ENCODE measurements around the gene ASPRV1. TPM values are rescaled to one million over a fixed set of nuclear protein-coding genes. Genes with fewer than 3 reads are reported as not detected.
A peak's percentile ranks its signal among the peaks of the same experiment; 100 is the strongest.
"Not testable (repeated sequence)": the region's sequence is repeated elsewhere in the genome, so short reads cannot be mapped to it uniquely, and the experiment has no call there.

ASPRV1 gene
- total RNA-seq, 2 experiments from 2014 or later, result 0.65 to 0.76 TPM

DNA sequence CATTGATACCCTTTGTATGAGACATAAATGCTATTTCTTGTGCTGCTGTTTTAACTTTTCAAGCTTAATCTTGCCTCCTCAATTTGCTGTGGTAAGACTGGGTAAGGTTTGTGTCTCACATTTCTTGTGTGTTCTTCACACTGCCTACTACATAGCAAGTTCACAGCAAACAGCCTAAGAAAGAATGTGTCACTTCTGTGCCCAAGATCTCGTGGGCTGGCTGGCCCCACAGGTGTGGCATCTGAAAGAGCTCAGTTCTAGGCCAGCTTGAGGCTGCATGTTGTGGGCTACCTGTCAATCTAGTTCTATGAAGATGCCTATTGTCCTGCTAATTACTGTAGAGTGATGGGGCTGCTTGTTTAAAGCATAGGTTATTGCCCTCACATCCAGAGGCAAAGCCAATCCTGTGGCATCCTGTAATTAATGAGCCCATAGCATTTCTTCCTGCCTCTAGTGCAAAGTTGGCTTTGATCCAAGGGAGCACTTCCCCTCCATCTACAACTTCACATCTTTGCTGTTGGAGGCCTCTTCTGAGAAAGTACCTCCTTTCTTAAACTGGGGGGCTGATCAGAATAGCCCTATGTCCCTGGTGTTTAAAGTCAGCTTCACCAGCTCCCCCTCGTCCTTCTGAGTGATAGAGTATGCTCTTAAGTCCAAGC lies 40.9 kb upstream of the ASPRV1 start:
- TF ChIP-seq, protein P1, sequence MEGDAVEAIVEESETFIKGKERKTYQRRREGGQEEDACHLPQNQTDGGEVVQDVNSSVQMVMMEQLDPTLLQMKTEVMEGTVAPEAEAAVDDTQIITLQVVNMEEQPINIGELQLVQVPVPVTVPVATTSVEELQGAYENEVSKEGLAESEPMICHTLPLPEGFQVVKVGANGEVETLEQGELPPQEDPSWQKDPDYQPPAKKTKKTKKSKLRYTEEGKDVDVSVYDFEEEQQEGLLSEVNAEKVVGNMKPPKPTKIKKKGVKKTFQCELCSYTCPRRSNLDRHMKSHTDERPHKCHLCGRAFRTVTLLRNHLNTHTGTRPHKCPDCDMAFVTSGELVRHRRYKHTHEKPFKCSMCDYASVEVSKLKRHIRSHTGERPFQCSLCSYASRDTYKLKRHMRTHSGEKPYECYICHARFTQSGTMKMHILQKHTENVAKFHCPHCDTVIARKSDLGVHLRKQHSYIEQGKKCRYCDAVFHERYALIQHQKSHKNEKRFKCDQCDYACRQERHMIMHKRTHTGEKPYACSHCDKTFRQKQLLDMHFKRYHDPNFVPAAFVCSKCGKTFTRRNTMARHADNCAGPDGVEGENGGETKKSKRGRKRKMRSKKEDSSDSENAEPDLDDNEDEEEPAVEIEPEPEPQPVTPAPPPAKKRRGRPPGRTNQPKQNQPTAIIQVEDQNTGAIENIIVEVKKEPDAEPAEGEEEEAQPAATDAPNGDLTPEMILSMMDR (IDR thresholded peaks at IDR 0.05), result no peak
- no peaks in the 10 kb centered on the region for H3K9me3 Mint-ChIP-seq
- ChIA-PET POLR2A (no interaction called here), CTCF (interaction anchor here (1.3 kb wide), 1 partner anchor 91 kb away, joined by 4 read pairs; no protein-coding TSS in a partner anchor)
- intact Hi-C loops (cut with micrococcal nuclease), result no loop called here
- H3K27me3 Mint-ChIP-seq, result no peaks in the 10 kb centered on the region
- ATAC-seq (peak; percentile 39), DNase-seq (peak; percentile 17)
- H3K4me1 Mint-ChIP-seq (ENCODE audit: low read depth), result peaks cover 18% of the 10 kb centered on the region
- no peak overlapping the region for H3K27ac Mint-ChIP-seq
- H3K36me3 Mint-ChIP-seq (ENCODE audit: low read depth), result no peaks in the 10 kb centered on the region
- no peak overlapping the region for H3K4me3 Mint-ChIP-seq

DNA sequence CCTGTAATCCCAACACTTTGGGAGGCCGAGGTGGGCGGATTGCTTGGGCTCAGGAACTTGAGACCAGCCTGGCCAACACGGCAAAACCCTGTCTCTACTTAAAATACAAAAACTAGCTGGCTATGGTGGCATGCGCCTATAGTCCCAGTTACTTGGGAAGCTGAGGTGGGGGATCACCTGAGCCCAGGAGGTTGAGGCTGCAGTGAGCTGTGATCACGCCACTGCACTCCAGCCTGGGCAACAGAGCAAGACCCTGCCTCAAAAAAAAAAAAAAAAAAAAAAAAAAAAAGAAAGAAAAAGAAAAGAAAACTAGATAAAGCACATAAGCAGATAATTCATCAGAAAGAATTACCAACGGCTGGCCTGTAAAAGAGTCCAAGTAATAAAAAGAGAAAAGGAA lies 39.1 kb upstream of the ASPRV1 start:
- H3K9me3 Mint-ChIP-seq; POLR2A ChIA-PET; H3K36me3 Mint-ChIP-seq (ENCODE audit: low read depth); intact Hi-C loops (cut with micrococcal nuclease); H3K27me3 Mint-ChIP-seq; H3K4me3 Mint-ChIP-seq; ATAC-seq; H3K27ac Mint-ChIP-seq; CTCF ChIA-PET; DNase-seq: not testable (repeated sequence)
- peaks cover 22% of the 10 kb centered on the region for H3K4me1 Mint-ChIP-seq (ENCODE audit: low read depth)

DNA sequence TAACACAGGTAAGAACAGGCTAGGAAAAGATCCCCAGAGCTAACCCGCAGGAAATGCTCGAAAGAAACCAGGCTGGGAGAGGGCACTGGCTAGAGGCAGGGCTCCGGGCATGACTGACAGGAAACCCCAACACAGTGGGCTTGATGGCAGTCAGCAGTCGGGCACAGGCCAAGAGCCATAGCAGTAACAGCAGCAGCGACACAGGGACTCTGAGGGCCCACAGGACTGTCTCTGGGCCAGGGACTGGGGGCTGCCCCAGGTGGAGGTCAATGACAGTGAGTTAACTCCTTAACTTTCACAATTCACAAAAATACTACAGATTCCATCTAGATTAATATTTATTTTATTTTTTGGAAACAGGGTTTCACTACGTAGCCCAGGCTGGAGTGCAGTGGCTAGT lies 37.3 kb upstream of the ASPRV1 start:
- ATAC-seq (no peak), DNase-seq (no peak)
- peaks cover 22% of the 10 kb centered on the region for H3K4me1 Mint-ChIP-seq (ENCODE audit: low read depth)
- CTCF ChIA-PET, result no interaction called here
- no peak overlapping the region for H3K4me3 Mint-ChIP-seq
- H3K36me3 Mint-ChIP-seq (ENCODE audit: low read depth), result peaks cover 6% of the 10 kb centered on the region
- H3K9me3 Mint-ChIP-seq, result no peaks in the 10 kb centered on the region
- H3K27me3 Mint-ChIP-seq, result no peaks in the 10 kb centered on the region
- POLR2A ChIA-PET, result no interaction called here
- TF ChIP-seq, protein P1 (IDR thresholded peaks at IDR 0.05), result no peak
- H3K27ac Mint-ChIP-seq, result no peak overlapping the region
- intact Hi-C loops (cut with micrococcal nuclease), result no loop called here

DNA sequence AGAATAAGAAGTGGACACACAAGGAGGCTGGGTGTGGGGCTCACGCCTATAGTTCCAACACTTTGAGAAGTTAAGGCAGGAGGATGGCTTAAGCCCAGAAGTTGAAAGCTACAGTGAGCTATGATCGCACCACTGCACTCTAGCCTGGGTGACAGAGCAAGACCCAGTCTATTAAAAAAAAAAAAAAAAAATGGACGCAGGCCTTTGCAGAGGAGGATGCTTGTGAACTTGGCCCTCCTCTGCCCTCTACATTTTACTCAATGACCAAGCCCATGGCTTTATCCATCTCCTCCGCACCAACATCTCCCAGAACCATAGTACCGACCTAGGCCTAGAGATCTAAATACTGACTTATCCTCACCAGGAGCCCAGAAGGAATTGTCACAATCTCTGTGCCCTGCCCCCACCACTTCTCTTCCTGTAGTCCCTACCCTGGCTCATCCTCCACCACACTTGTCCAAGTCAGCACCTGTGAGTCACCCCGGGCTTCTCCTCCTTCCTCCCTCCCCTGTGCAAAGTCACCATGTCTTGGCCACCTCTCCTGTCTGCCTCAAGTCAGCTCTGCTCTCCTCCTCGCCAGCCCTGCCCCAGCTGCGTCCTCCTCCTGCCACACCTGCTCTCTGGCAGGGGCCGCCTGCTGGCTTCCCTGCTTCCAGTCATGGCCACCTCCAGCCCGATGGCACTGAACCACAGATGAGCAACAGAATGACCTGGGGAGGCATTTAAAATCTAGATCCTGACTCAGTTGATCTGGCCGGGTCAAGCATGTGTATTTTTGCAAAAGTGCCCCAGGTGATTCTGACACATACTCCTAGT lies 35.8 kb upstream of the ASPRV1 start:
- ChIA-PET POLR2A (no interaction called here), CTCF (interaction anchor here (1.1 to 1.5 kb wide), 2 partner anchors 36 to 74 kb away, joined by 3 to 4 read pairs; no protein-coding TSS in a partner anchor)
- H3K36me3 Mint-ChIP-seq (ENCODE audit: low read depth), result peaks cover 6% of the 10 kb centered on the region
- ATAC-seq (peak; percentile 78), DNase-seq (peak; percentile 43)
- no peak overlapping the region for H3K27ac Mint-ChIP-seq
- TF ChIP-seq, protein P1 (IDR thresholded peaks at IDR 0.05), result no peak
- peaks cover 14% of the 10 kb centered on the region for H3K4me1 Mint-ChIP-seq (ENCODE audit: low read depth)
- no peaks in the 10 kb centered on the region for H3K27me3 Mint-ChIP-seq
- intact Hi-C loops (cut with micrococcal nuclease), result no loop called here
- no peak overlapping the region for H3K4me3 Mint-ChIP-seq
- no peaks in the 10 kb centered on the region for H3K9me3 Mint-ChIP-seq

DNA sequence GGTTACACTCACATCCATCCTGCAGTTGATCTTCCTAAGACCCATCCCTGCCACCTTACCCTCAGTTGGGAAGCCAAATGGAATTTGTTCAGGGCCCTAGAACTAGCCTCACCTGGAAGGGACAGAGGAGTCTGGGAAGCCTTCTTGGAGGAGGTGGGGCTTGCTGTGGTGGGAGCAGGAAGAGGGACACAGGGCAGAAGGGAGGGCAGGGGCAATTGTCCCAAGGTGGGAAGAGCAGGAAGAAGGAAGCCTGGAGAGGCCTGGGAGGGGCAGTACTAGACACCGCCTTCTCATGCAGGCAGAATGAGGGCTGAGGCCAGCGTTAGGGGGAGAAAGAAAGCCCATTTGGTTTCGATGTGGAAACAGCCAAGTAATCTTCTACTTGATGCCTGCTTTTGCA lies 34.1 kb upstream of the ASPRV1 start:
- ATAC-seq, result no peak
- H3K36me3 Mint-ChIP-seq (ENCODE audit: low read depth), result peaks cover 6% of the 10 kb centered on the region
- H3K27ac Mint-ChIP-seq, result no peak overlapping the region
- no peaks in the 10 kb centered on the region for H3K27me3 Mint-ChIP-seq
- H3K9me3 Mint-ChIP-seq, result no peaks in the 10 kb centered on the region
- intact Hi-C loops (cut with micrococcal nuclease), result no loop called here
- POLR2A ChIA-PET, result no interaction called here
- CTCF ChIA-PET, result no interaction called here
- H3K4me1 Mint-ChIP-seq (ENCODE audit: low read depth), result peaks cover 11% of the 10 kb centered on the region
- TF ChIP-seq, protein P1 (IDR thresholded peaks at IDR 0.05), result no peak
- H3K4me3 Mint-ChIP-seq, result no peak overlapping the region
- no peak for DNase-seq
